Pancreas (tissue), 10 donors: Measurements from ENCODE around the gene P3H2. TPM values are rescaled to one million over a fixed set of nuclear protein-coding genes. Genes with fewer than 3 reads are reported as not detected.

ENCODE experiments used
- ATAC-seq, 4 donors: fragments of 200-7000 bp; cut with Tn5 transposase; one replicate each; pipeline versions ENCODE4 v1.8.0 to v1.9.1; 2020; ENCODE audit warnings: mild to moderate bottlenecking in 4 of 4, moderate library complexity in 4 of 4
- DNase-seq, 6 donors: peaks; one replicate each; pipeline ENCODE4 v3.0.0-alpha.2; 2020
- FAIRE-seq: peaks from 2 replicates; lab custom pipeline; 2012; peaks lifted over from hg19 to GRCh38; lab: Jason Lieb, UNC
- H3K27ac ChIP-seq, 4 donors: fragments of 200-600 bp; sonication (generic); 1 replicate in 3 of 4; 2 replicates in 1 of 4; pipeline versions ENCODE4 v1.5.0 to v1.8.0; 2020
- H3K27me3 ChIP-seq, 4 donors: fragments of 200-600 bp; one replicate each; pipeline ENCODE4 v1.8.0; 2021
- H3K36me3 ChIP-seq, 3 donors: fragments of 200-600 bp; sonication (generic) in 1 of 3; one replicate each; pipeline versions ENCODE4 v1.5.0 to v1.8.0; 2020 to 2021
- H3K4me1 ChIP-seq, 3 donors: fragments of 200-600 bp; one replicate each; pipeline ENCODE4 v1.8.0; 2021
- H3K4me3 ChIP-seq, 4 donors: fragments of 200-600 bp; sonication (generic) in 2 of 4; one replicate each; pipeline versions ENCODE4 v1.5.0 to v1.8.0; 2020 to 2021
- H3K9me3 ChIP-seq, 4 donors: fragments of 200-600 bp; one replicate each; pipeline ENCODE4 v1.8.0; 2021
- WGBS, 2 donors: extraction: QIAGEN DNeasy Blood & Tissue Kit; methylation state at CpG; one replicate each; pipeline ENCODE4 v1.1.7; 2013; 5-methylcytosine and 5-hydroxymethylcytosine counted together
- intact Hi-C, 3 donors: fragments of 100-400 bp; cut with DNase I; formaldehyde crosslinking; loops; one replicate each; pipeline versions ENCODE4 v1.11.1 to v1.14.2; 2022
- polyA plus RNA-seq, 2 donors: library from polyadenylated mRNA; stranded (reverse); fragments of 200-250 nt; gene quantifications; one replicate each; pipeline ENCODE4 v1.2.3, GENCODE V29; 2013
- total RNA-seq, 6 donors: library from RNA; stranded (reverse); fragmentation: NEBNext Ultra II Directional in 4 of 6; extraction: Animal tissue kit (Norgen Biotek cat#: 25700) in 4 of 6; gene quantifications; one replicate each; pipeline versions ENCODE4 v1.2.1 to v1.2.4, GENCODE V29; 2021 to 2023
- TF ChIP-seq, protein P1 (sequence below), 4 donors: fragments of 200-600 bp; sonication (generic) in 3 of 4; IDR thresholded peaks; one replicate each; pipeline versions ENCODE4 v1.5.0 to v1.8.0; 2021; ENCODE audit warnings: antibody characterized with exemption in 4 of 4
- donor health status: healthy with polysubstance abuse.
- donor health status: DM: no; HTN: no; CAD: no; lungs with moderate emphysema.
- donor health status: DM: no; HTN: no; CAD: no.
- donor health status: control.
- donor health status: control.
- donor health status: Bipolar disorder and iron deficiency.
- donor health status: DM: yes; HTN: yes; CAD: no.
- donor health status: DM: no; HTN: no; CAD: no.
- donor health status: DM: no; HTN: no; CAD: no.
- donor health status: DM: yes; HTN: yes; CAD: no.

Gene P3H2
- total and polyA plus RNA-seq, 8 donors: 1.2 to 5.7 (median 4.4) TPM

DNA sequence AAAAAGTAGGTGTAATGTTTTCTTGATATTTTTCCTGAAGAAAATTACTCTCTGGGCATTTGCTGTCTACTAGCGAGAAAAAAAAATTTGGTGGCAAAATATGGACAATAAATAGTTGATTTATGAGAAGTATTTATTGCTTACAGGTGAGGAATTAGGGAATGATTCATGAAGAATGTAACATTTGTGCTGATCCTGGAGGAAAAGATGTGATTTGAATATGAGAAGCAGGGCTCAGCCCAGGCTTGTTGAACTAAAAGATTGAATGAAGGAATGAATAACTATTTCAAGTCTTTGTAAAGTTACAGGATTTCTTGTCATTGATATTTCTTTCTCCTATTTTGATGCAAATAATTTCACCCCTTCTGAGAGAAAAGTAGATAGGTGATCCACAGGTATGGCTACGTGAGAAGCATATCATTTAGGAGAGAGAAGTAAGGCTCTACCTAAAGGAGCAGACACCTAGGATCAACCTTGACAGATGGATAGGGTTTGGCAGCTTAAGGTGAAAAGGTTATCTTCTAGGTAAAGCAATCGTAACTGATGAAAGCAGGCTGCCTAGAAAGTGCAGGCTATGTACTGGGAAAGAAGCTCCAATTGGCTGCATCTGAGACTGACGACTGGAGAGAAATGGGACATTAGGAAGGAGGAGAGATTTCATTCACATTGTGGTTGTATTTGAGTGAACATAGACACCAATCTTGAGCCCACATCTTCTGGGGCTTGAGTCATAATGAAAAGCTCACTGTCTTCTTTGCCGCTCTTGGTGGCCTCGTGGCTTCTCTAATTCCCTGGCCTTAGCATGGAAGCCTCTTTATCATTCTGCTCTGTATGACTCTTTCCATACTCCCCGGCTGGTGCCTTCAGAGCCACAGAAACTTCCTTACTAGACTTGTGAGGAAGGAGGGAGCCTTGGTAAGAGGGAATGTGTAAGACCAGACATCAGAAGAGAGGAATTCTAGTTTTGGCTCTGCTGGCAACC, 106.5 kb downstream of the P3H2 start:
- Histone ChIP-seq H3K27ac (no peak overlapping the region), H3K9me3 (no peaks in the 10 kb centered on the region), H3K36me3 (no peaks in the 10 kb centered on the region), H3K4me3 (no peak overlapping the region), H3K4me1 (no peaks in the 10 kb centered on the region), H3K27me3 (no peaks in the 10 kb centered on the region)
- WGBS, 2 donors: 40 to 44% methylated on average over 7 of the region's 7 CpGs
- DNase-seq (no peak), ATAC-seq (no peak), FAIRE-seq (no peak)
- TF ChIP-seq, protein P1, sequence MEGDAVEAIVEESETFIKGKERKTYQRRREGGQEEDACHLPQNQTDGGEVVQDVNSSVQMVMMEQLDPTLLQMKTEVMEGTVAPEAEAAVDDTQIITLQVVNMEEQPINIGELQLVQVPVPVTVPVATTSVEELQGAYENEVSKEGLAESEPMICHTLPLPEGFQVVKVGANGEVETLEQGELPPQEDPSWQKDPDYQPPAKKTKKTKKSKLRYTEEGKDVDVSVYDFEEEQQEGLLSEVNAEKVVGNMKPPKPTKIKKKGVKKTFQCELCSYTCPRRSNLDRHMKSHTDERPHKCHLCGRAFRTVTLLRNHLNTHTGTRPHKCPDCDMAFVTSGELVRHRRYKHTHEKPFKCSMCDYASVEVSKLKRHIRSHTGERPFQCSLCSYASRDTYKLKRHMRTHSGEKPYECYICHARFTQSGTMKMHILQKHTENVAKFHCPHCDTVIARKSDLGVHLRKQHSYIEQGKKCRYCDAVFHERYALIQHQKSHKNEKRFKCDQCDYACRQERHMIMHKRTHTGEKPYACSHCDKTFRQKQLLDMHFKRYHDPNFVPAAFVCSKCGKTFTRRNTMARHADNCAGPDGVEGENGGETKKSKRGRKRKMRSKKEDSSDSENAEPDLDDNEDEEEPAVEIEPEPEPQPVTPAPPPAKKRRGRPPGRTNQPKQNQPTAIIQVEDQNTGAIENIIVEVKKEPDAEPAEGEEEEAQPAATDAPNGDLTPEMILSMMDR (IDR thresholded peaks at IDR 0.05): no peak
- intact Hi-C loops: no loop called here

DNA sequence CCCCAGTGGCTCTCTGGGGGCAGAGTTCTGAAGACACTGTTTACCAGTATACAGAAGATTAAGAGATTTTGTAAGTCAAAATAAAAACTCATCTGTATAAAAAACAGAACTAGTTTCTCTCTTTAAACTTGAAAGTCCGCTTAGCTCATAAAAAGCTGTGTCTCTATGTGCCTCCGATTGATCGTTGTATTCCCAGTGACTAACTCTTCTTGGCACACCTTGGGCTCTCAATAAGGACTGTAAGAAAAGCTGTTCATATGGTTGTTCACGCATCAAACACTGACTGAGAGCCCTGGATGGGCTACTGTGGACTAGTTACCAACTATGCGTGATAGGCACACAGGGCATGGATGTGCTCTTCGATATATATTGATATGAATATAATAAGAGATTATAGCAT, 107.9 kb downstream of the P3H2 start:
- no peak overlapping the region for H3K4me3 ChIP-seq
- FAIRE-seq (no peak), ATAC-seq (no peak), DNase-seq (no peak)
- no peak overlapping the region for H3K27ac ChIP-seq
- H3K9me3 ChIP-seq: no peaks in the 10 kb centered on the region
- H3K36me3 ChIP-seq: no peaks in the 10 kb centered on the region
- intact Hi-C loops: no loop called here
- no peaks in the 10 kb centered on the region for H3K27me3 ChIP-seq
- TF ChIP-seq, protein P1 (IDR thresholded peaks at IDR 0.05): no peak
- no peaks in the 10 kb centered on the region for H3K4me1 ChIP-seq
- WGBS, 2 donors: 75 to 80% methylated on average over 6 of the region's 6 CpGs

DNA sequence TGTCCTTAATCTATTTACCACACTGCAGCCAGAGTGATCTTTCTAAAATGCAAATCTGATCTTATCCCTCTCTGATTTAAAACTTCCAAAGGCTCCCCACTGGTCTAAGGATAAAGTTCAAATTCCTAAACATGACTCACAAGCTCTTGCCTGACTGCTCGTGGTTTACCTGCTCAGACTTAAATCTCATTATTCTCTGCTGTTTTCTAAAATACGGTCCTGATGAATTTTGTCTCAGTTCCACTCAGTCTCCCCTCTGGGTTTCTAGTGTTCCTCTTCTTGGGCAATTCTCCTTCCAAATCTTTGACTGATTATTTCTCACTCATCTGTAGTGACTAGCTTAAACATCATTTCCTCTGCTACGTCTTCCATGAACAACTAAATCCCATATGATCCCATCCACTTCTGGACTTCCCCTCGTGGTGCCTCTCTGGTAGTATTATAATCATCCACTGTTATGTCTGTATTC, 108.3 kb downstream of the P3H2 start:
- FAIRE-seq (no peak), ATAC-seq (peak in 2 of 4 donors; percentile 57 to 65), DNase-seq (no peak)
- Histone ChIP-seq H3K36me3 (no peaks in the 10 kb centered on the region), H3K4me3 (no peak overlapping the region), H3K4me1 (no peaks in the 10 kb centered on the region), H3K27me3 (no peaks in the 10 kb centered on the region), H3K9me3 (no peaks in the 10 kb centered on the region), H3K27ac (peak overlapping the region in 1 of 4 donors; percentile 28)
- TF ChIP-seq, protein P1 (IDR thresholded peaks at IDR 0.05): no peak
- intact Hi-C loops: no loop called here
- WGBS, 2 donors: 29 to 42% methylated on average over 4 of the region's 4 CpGs

DNA sequence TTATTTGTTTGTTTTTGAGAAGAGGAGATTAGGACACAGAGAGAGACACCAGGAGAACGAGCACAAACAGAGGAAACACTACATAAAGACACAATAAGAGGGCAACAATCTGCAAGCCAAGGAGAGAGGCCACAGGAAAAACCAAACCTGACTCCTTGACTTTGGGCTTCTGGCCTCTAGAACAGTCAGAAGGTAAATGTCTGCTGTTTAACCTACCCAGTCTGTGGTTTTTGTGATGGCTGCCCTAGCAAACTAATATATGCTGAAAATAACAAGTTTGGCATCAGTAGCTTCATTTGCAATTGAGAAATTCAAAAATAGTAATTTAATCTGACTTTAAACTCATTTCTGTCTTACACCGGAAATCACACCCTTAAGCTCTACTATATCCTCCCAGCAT, 110.2 kb downstream of the P3H2 start:
- Histone ChIP-seq H3K4me1 (no peaks in the 10 kb centered on the region), H3K9me3 (no peaks in the 10 kb centered on the region), H3K36me3 (no peaks in the 10 kb centered on the region), H3K27ac (no peak overlapping the region), H3K4me3 (no peak overlapping the region), H3K27me3 (no peaks in the 10 kb centered on the region)
- intact Hi-C loops: no loop called here
- 67 to 76% methylated on average over 2 of the region's 2 CpGs for WGBS, 2 donors
- TF ChIP-seq, protein P1 (IDR thresholded peaks at IDR 0.05): no peak
- FAIRE-seq (no peak), DNase-seq (no peak), ATAC-seq (no peak)

DNA sequence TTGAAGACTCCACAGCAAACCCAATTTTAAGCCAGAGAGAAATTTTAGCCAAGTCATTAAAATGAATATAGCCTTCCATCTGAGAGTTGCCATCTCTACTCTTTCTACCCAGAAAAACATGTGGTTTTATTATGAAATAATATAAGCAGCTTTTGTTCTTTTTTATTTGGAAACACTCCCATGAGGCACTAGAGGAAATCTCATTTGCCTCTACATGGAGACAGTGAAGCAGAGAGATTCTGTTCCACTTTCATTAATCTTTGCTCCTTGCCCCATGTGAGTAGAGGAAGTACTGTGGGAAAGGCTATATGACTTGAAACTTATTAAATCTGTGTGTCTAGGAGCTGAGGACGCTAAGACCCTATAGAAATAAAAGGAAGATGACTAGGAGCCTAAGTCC, 111.1 kb downstream of the P3H2 start:
- WGBS, 2 donors: 50 to 63% methylated on average over 1 of the region's 1 CpG
- no peaks in the 10 kb centered on the region for H3K4me1 ChIP-seq
- no peaks in the 10 kb centered on the region for H3K9me3 ChIP-seq
- no peak overlapping the region for H3K27ac ChIP-seq
- no peak for DNase-seq
- H3K27me3 ChIP-seq: no peaks in the 10 kb centered on the region
- ATAC-seq: no peak
- H3K36me3 ChIP-seq: no peaks in the 10 kb centered on the region
- FAIRE-seq: no peak
- no peak overlapping the region for H3K4me3 ChIP-seq
- intact Hi-C loops: no loop called here
- TF ChIP-seq, protein P1 (IDR thresholded peaks at IDR 0.05): no peak
